Measurements from ENCODE around the gene UBE3B.

The UBE3B gene

DNA sequence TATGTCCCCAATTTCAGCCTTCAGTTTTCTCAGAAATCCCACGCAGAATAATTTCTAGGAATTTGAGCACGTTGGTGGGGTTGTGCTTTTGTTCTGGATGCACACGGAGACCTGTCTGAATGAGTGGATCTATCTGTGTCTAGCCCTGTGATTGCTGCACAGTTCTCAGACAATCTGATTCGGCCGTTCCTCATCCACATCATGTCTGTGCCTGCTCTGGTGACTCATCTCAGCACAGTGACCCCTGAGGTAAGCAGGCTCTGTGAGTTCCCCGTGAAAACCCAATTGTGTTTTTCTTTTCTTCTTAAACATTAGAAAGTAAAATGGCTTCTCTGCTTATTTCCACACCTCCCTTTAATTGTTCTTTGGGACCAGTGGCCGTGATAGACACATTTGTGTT is 20.2 kb downstream of the UBE3B start:
- TF ChIP-seq, protein P1, sequence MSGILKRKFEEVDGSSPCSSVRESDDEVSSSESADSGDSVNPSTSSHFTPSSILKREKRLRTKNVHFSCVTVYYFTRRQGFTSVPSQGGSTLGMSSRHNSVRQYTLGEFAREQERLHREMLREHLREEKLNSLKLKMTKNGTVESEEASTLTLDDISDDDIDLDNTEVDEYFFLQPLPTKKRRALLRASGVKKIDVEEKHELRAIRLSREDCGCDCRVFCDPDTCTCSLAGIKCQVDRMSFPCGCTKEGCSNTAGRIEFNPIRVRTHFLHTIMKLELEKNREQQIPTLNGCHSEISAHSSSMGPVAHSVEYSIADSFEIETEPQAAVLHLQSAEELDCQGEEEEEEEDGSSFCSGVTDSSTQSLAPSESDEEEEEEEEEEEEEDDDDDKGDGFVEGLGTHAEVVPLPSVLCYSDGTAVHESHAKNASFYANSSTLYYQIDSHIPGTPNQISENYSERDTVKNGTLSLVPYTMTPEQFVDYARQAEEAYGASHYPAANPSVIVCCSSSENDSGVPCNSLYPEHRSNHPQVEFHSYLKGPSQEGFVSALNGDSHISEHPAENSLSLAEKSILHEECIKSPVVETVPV (CRISPR knock-in tag; IDR thresholded peaks at IDR 0.05) = no peak
- peak; percentile 94 for ATAC-seq

DNA sequence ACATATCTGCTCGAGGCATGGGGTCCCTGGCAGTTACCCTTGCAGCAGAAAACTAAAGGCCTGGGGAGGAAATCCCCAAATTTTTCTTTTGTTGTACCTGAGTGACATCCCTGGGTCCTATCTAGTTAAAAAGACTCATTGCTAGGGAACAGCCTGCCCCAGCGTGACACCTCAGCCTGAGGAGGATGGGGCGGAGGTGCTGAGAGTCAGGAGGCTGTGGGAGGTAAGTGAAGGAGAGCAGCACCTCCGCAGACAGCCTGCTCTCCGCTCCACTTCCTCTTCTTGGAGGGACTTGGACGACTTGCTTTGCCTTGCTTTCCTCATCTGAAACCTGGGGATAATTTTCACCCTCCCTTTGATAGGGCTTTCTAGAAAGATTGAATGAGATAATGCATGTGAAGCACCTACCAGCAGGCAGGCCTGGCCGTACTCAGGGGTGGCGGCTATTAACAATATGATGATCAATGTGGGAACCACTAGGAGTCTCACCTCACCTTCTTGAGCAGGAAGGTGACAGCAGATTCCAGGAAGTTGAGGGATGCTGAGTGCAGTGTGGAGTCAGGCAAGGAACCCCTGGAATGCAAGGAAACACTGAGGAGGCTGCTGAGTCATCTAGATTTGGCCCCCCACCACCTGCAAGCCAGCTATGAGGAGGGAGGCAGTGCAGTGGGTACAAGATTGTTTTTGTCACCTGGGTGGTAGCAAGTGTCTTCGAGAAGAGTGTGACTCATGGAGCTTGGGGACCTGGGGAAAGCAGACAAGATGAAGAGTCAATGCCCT is 23.2 kb downstream of the UBE3B start:
- TF ChIP-seq ESRRG (CRISPR knock-in tag; IDR thresholded peaks at IDR 0.05) (no peak), ZNF8 (CRISPR knock-in tag; IDR thresholded peaks at IDR 0.05) (no peak), BACH2 (CRISPR knock-in tag; IDR thresholded peaks at IDR 0.05; ENCODE audit: borderline replicate concordance) (no peak), ISL1 (CRISPR knock-in tag; IDR thresholded peaks at IDR 0.05) (no peak), ZNF70 (CRISPR knock-in tag; IDR thresholded peaks at IDR 0.05) (no peak), RARB (CRISPR knock-in tag; IDR thresholded peaks at IDR 0.05) (no peak), ZC3H10 (CRISPR knock-in tag; IDR thresholded peaks at IDR 0.05) (no peak), POU6F1 (CRISPR knock-in tag; IDR thresholded peaks at IDR 0.05; ENCODE audit: borderline replicate concordance, low read depth) (no peak), PPARA (CRISPR knock-in tag; IDR thresholded peaks at IDR 0.05; ENCODE audit: borderline replicate concordance) (no peak), ZFP3 (CRISPR knock-in tag; IDR thresholded peaks at IDR 0.05) (no peak), CSDC2 (CRISPR knock-in tag; IDR thresholded peaks at IDR 0.05) (no peak), ARNTL (CRISPR knock-in tag; IDR thresholded peaks at IDR 0.05; ENCODE audit: borderline replicate concordance, low read depth) (no peak), OSR1 (CRISPR knock-in tag; IDR thresholded peaks at IDR 0.05) (no peak), TOX (CRISPR knock-in tag; IDR thresholded peaks at IDR 0.05; ENCODE audit: borderline replicate concordance) (no peak), GLIS3 (CRISPR knock-in tag; IDR thresholded peaks at IDR 0.05) (no peak)
- TF ChIP-seq, protein P1 (CRISPR knock-in tag; IDR thresholded peaks at IDR 0.05) = no peak
- ATAC-seq = no peak

- TF ChIP-seq ZFP3 (CRISPR knock-in tag; IDR thresholded peaks at IDR 0.05) (no peak), CSDC2 (CRISPR knock-in tag; IDR thresholded peaks at IDR 0.05) (no peak), SNAI2 (CRISPR knock-in tag; IDR thresholded peaks at IDR 0.05) (no peak), ESRRG (CRISPR knock-in tag; IDR thresholded peaks at IDR 0.05) (no peak), TOX (CRISPR knock-in tag; IDR thresholded peaks at IDR 0.05; ENCODE audit: borderline replicate concordance) (no peak), ZNF565 (CRISPR knock-in tag; conservative IDR thresholded peaks at IDR 0.05; ENCODE audit: low read depth) (no peak), POU6F1 (CRISPR knock-in tag; IDR thresholded peaks at IDR 0.05; ENCODE audit: borderline replicate concordance, low read depth) (no peak), ARNTL (CRISPR knock-in tag; IDR thresholded peaks at IDR 0.05; ENCODE audit: borderline replicate concordance, low read depth) (no peak), ZFP30 (CRISPR knock-in tag; IDR thresholded peaks at IDR 0.05) (no peak), GLIS3 (CRISPR knock-in tag; IDR thresholded peaks at IDR 0.05) (no peak), TCF4 (CRISPR knock-in tag; IDR thresholded peaks at IDR 0.05; ENCODE audit: borderline replicate concordance) (no peak), BACH2 (CRISPR knock-in tag; IDR thresholded peaks at IDR 0.05; ENCODE audit: borderline replicate concordance) (no peak), PATZ1 (CRISPR knock-in tag; IDR thresholded peaks at IDR 0.05; ENCODE audit: borderline replicate concordance) (no peak), CREB5 (CRISPR knock-in tag; IDR thresholded peaks at IDR 0.05; ENCODE audit: low read depth) (no peak)
- TF ChIP-seq, protein P2, sequence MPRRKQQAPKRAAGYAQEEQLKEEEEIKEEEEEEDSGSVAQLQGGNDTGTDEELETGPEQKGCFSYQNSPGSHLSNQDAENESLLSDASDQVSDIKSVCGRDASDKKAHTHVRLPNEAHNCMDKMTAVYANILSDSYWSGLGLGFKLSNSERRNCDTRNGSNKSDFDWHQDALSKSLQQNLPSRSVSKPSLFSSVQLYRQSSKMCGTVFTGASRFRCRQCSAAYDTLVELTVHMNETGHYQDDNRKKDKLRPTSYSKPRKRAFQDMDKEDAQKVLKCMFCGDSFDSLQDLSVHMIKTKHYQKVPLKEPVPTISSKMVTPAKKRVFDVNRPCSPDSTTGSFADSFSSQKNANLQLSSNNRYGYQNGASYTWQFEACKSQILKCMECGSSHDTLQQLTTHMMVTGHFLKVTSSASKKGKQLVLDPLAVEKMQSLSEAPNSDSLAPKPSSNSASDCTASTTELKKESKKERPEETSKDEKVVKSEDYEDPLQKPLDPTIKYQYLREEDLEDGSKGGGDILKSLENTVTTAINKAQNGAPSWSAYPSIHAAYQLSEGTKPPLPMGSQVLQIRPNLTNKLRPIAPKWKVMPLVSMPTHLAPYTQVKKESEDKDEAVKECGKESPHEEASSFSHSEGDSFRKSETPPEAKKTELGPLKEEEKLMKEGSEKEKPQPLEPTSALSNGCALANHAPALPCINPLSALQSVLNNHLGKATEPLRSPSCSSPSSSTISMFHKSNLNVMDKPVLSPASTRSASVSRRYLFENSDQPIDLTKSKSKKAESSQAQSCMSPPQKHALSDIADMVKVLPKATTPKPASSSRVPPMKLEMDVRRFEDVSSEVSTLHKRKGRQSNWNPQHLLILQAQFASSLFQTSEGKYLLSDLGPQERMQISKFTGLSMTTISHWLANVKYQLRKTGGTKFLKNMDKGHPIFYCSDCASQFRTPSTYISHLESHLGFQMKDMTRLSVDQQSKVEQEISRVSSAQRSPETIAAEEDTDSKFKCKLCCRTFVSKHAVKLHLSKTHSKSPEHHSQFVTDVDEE (CRISPR knock-in tag; IDR thresholded peaks at IDR 0.05) = no peak
- ATAC-seq = no peak
Measured at GRCh38 chr12:109501299-109501698, 23.9 kb downstream of the UBE3B start.

All from SK-N-SH treated with all-trans-retinoic acid at 6 μM for 48 hours (cell line).